ENCODE data around the gene ANO3. TPM values are rescaled to one million over a fixed set of nuclear protein-coding genes. Genes with fewer than 3 reads are reported as not detected.

Gene ANO3
- polyA plus RNA-seq, 3 donors, result not detected

DNA sequence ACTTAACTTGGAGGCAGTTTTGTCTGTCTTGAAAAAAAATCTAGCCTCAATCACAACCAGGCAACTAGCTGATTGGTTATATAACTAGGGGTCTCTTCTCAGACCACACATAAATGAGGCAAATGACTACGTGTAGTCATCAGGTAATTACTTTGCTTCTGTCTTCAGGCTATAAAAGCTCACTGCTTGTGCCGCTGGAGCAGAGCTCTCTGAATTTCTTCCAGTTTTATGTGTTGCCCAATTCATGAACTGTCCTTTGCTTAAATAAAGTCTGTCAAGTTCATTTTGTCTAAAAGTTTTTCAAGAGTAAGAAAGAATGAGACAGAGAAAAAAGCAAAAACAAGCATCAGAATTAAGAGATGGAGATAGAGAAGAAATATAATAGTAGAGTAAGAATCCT lies 146.8 kb downstream of the ANO3 start:
- peaks cover 0 to 3% (median 0%) of the 10 kb centered on the region in 7 donors for H3K9me3 Mint-ChIP-seq
- H3K4me3 Mint-ChIP-seq, result no peak overlapping the region
- no peaks in the 10 kb centered on the region for H3K27me3 ChIP-seq (ENCODE audit: control insufficient read depth in 2 of 2, insufficient read depth in 2 of 2, low read length in 2 of 2)
- no peak overlapping the region for H2AFZ ChIP-seq (ENCODE audit: insufficient read depth, low read depth, low read length, poor library complexity, severe bottlenecking)
- no peak overlapping the region for H3K27ac Mint-ChIP-seq
- no peak overlapping the region for H3K4me3 ChIP-seq (replicated peaks in 1 of 3; ENCODE audit: low read depth in 2 of 3, low read length in 3 of 3)
- H3K79me2 ChIP-seq (ENCODE audit: insufficient read depth, low read length), result no peaks in the 10 kb centered on the region
- WGBS (ENCODE audit: insufficient coverage), result 75% methylated on average over 2 of the region's 2 CpGs
- H3K9me3 ChIP-seq (replicated peaks in 1 of 2; ENCODE audit: control insufficient read depth in 1 of 2, insufficient read depth in 1 of 2, low read length in 2 of 2), result peaks cover 0 to under 1% of the 10 kb centered on the region in 2 donors
- H3K27ac ChIP-seq (ENCODE audit: low read depth in 1 of 2, low read length in 2 of 2), result no peak overlapping the region
- DNase-seq, result no peak
- intact Hi-C loops (cut with micrococcal nuclease), result no loop called here
- H3K36me3 Mint-ChIP-seq, result no peaks in the 10 kb centered on the region
- no peak overlapping the region for H3K4me2 ChIP-seq (replicated peaks; ENCODE audit: extremely low read depth, low read length, poor library complexity, severe bottlenecking)
- no peaks in the 10 kb centered on the region for H3K27me3 Mint-ChIP-seq (ENCODE audit: low read depth in 3 of 3)
- H4K20me1 ChIP-seq (ENCODE audit: insufficient read depth, low read length), result no peaks in the 10 kb centered on the region
- no peaks in the 10 kb centered on the region for H3K36me3 ChIP-seq (replicated peaks in 1 of 2; ENCODE audit: control insufficient read depth in 1 of 2, insufficient read depth in 2 of 2, low read length in 2 of 2)
- no peaks in the 10 kb centered on the region for H3K4me1 Mint-ChIP-seq
- TF ChIP-seq CTCF (IDR thresholded peaks at IDR 0.05), result no peak
- H3K4me1 ChIP-seq (ENCODE audit: control insufficient read depth in 1 of 2, insufficient read depth in 2 of 2, low read length in 2 of 2), result no peaks in the 10 kb centered on the region
- H3K9ac ChIP-seq (ENCODE audit: insufficient read depth, low read length, poor library complexity, severe bottlenecking), result no peak overlapping the region

- H3K4me1 ChIP-seq (ENCODE audit: control insufficient read depth in 1 of 2, insufficient read depth in 2 of 2, low read length in 2 of 2), result no peaks in the 10 kb centered on the region
- no peak for TF ChIP-seq CTCF (IDR thresholded peaks at IDR 0.05)
- no peak overlapping the region for H3K27ac ChIP-seq (ENCODE audit: low read depth in 1 of 2, low read length in 2 of 2)
- H3K27me3 ChIP-seq (ENCODE audit: control insufficient read depth in 2 of 2, insufficient read depth in 2 of 2, low read length in 2 of 2), result no peaks in the 10 kb centered on the region
- H3K36me3 Mint-ChIP-seq, result no peaks in the 10 kb centered on the region
- WGBS (ENCODE audit: insufficient coverage), result 67% methylated on average over 1 of the region's 3 CpGs
- H3K27me3 Mint-ChIP-seq (ENCODE audit: low read depth in 3 of 3), result no peaks in the 10 kb centered on the region
- H3K36me3 ChIP-seq (replicated peaks in 1 of 2; ENCODE audit: control insufficient read depth in 1 of 2, insufficient read depth in 2 of 2, low read length in 2 of 2), result no peaks in the 10 kb centered on the region
- no peak for DNase-seq
- H4K20me1 ChIP-seq (ENCODE audit: insufficient read depth, low read length), result no peaks in the 10 kb centered on the region
- intact Hi-C loops (cut with micrococcal nuclease), result no loop called here
- H3K9me3 ChIP-seq (replicated peaks in 1 of 2; ENCODE audit: control insufficient read depth in 1 of 2, insufficient read depth in 1 of 2, low read length in 2 of 2), result peaks cover 8 to 9% of the 10 kb centered on the region in 2 donors
- no peak overlapping the region for H3K27ac Mint-ChIP-seq
- H3K4me3 ChIP-seq (replicated peaks in 1 of 3; ENCODE audit: low read depth in 2 of 3, low read length in 3 of 3), result no peak overlapping the region
- peaks cover 0 to 10% (median 2%) of the 10 kb centered on the region in 7 donors for H3K9me3 Mint-ChIP-seq
- H3K4me3 Mint-ChIP-seq, result no peak overlapping the region
- no peak overlapping the region for H3K9ac ChIP-seq (ENCODE audit: insufficient read depth, low read length, poor library complexity, severe bottlenecking)
- H3K4me2 ChIP-seq (replicated peaks; ENCODE audit: extremely low read depth, low read length, poor library complexity, severe bottlenecking), result no peak overlapping the region
- H3K4me1 Mint-ChIP-seq, result no peaks in the 10 kb centered on the region
- H3K79me2 ChIP-seq (ENCODE audit: insufficient read depth, low read length), result no peaks in the 10 kb centered on the region
- no peak overlapping the region for H2AFZ ChIP-seq (ENCODE audit: insufficient read depth, low read depth, low read length, poor library complexity, severe bottlenecking)
Observed at GRCh38 chr11:26480041-26480440, 148.1 kb downstream of the ANO3 start.
